Astrocyte (in vitro differentiated cells and primary cell): ENCODE results near the gene PHAX. TPM values are rescaled to one million over a fixed set of nuclear protein-coding genes. Genes with fewer than 3 reads are reported as not detected.

Source experiments
- DNase-seq: peaks from one replicate; pipeline ENCODE4 v3.0.0-alpha.2; 2010; ENCODE audit warnings: low read depth
- FAIRE-seq: peaks from 2 replicates; lab custom pipeline; 2011; peaks lifted over from hg19 to GRCh38; lab: Jason Lieb, UNC
- H2AFZ ChIP-seq: 2 replicates; pipeline ENCODE4 v1.6.0; 2012; ENCODE audit warnings: low read depth, low read length, inconsistent platforms
- H3K27ac ChIP-seq: 2 replicates; pipeline ENCODE4 v1.5.1; 2011; ENCODE audit warnings: low read depth, low read length, inconsistent platforms
- H3K27me3 ChIP-seq: 2 replicates; pipeline ENCODE4 v1.6.0; 2011; ENCODE audit warnings: low read length, inconsistent platforms; ENCODE audit not compliant: insufficient read depth
- H3K36me3 ChIP-seq: 2 replicates; pipeline ENCODE4 v1.5.1; 2011; ENCODE audit warnings: low read length, inconsistent platforms; ENCODE audit not compliant: insufficient read depth
- H3K4me1 ChIP-seq: 2 replicates; pipeline ENCODE4 v1.5.1; 2011; ENCODE audit warnings: low read length, inconsistent platforms; ENCODE audit not compliant: insufficient read depth
- H3K4me2 ChIP-seq: 2 replicates; pipeline ENCODE4 v1.6.0; 2012; ENCODE audit warnings: low read length, inconsistent platforms
- H3K4me3 ChIP-seq: 2 replicates; pipeline ENCODE4 v1.5.1; 2011; ENCODE audit warnings: low read depth, mild to moderate bottlenecking, low read length, inconsistent platforms; ENCODE audit not compliant: insufficient read depth
- H3K79me2 ChIP-seq: 2 replicates; pipeline ENCODE4 v1.6.0; 2012; ENCODE audit warnings: mild to moderate bottlenecking, low read length, inconsistent platforms; ENCODE audit not compliant: insufficient read depth
- H3K9ac ChIP-seq: 2 replicates; pipeline ENCODE4 v1.6.0; 2012; ENCODE audit warnings: mild to moderate bottlenecking, low read length, inconsistent platforms
- H3K9me3 ChIP-seq: 2 replicates; pipeline ENCODE4 v1.5.1; 2012; ENCODE audit warnings: low read depth, mild to moderate bottlenecking, low read length, inconsistent platforms; ENCODE audit not compliant: insufficient read depth
- H4K20me1 ChIP-seq: 2 replicates; pipeline ENCODE4 v1.6.0; 2012; ENCODE audit warnings: low read length, inconsistent platforms; ENCODE audit not compliant: insufficient read depth
- H3K27ac Mint-ChIP-seq: one replicate; pipeline ENCODE4 v1.8.0; 2021; ENCODE audit warnings: mild to moderate bottlenecking, mixed read lengths; ENCODE audit not compliant: unreplicated experiment
- H3K27me3 Mint-ChIP-seq: one replicate; pipeline ENCODE4 v1.8.0; 2021; ENCODE audit warnings: low read depth, mixed read lengths; ENCODE audit not compliant: unreplicated experiment
- H3K36me3 Mint-ChIP-seq: one replicate; pipeline ENCODE4 v1.8.0; 2021; ENCODE audit warnings: low read depth, mixed read lengths; ENCODE audit not compliant: unreplicated experiment
- H3K4me1 Mint-ChIP-seq: one replicate; pipeline ENCODE4 v1.8.0; 2021; ENCODE audit warnings: low read depth, mixed read lengths; ENCODE audit not compliant: unreplicated experiment
- H3K4me3 Mint-ChIP-seq: one replicate; pipeline ENCODE4 v1.8.0; 2021; ENCODE audit warnings: mild to moderate bottlenecking, moderate library complexity, mixed read lengths; ENCODE audit not compliant: unreplicated experiment
- H3K9me3 Mint-ChIP-seq: one replicate; pipeline ENCODE4 v1.8.0; 2021; ENCODE audit warnings: mild to moderate bottlenecking, mixed read lengths; ENCODE audit not compliant: unreplicated experiment
- CTCF ChIP-seq: IDR thresholded peaks from 2 replicates; pipeline ENCODE4 v1.5.1; 2011; ENCODE audit warnings: low read depth, mild to moderate bottlenecking, inconsistent platforms, low read length, moderate library complexity; ENCODE audit not compliant: insufficient read depth
- EZH2 ChIP-seq: IDR thresholded peaks from 2 replicates; pipeline ENCODE4 v1.6.1; 2012; ENCODE audit warnings: mild to moderate bottlenecking, low read length, inconsistent platforms; ENCODE audit not compliant: insufficient read depth
- total RNA-seq: library from RNA; stranded (reverse); gene quantifications from 2 replicates; pipeline ENCODE4 v1.2.1, GENCODE V29; 2021

Gene PHAX
- total RNA-seq, 1 donor from 2014 or later, result 58.1 TPM

GRCh38 chr5:126631920-126632319 is 31.2 kb downstream of the PHAX start:
- FAIRE-seq (no peak), DNase-seq (no peak)
- Mint-ChIP-seq H3K27ac (no peak overlapping the region), H3K4me1 (peaks cover 4% of the 10 kb centered on the region), H3K9me3 (no peaks in the 10 kb centered on the region), H3K36me3 (peaks cover 5% of the 10 kb centered on the region), H3K4me3 (no peak overlapping the region), H3K27me3 (no peaks in the 10 kb centered on the region)
- Histone ChIP-seq H3K4me2 (no peak overlapping the region), H3K27me3 (no peaks in the 10 kb centered on the region), H4K20me1 (no peaks in the 10 kb centered on the region), H3K79me2 (no peaks in the 10 kb centered on the region), H3K36me3 (no peaks in the 10 kb centered on the region), H3K4me3 (no peak overlapping the region), H3K9ac (no peak overlapping the region), H3K4me1 (no peaks in the 10 kb centered on the region), H3K27ac (no peak overlapping the region), H3K9me3 (no peaks in the 10 kb centered on the region), H2AFZ (no peak overlapping the region)
- no peak for TF ChIP-seq EZH2

- no peaks in the 10 kb centered on the region for H3K79me2 ChIP-seq
- Mint-ChIP-seq H3K27me3 (no peaks in the 10 kb centered on the region), H3K9me3 (no peaks in the 10 kb centered on the region), H3K27ac (no peak overlapping the region), H3K36me3 (no peaks in the 10 kb centered on the region), H3K4me3 (no peak overlapping the region), H3K4me1 (no peaks in the 10 kb centered on the region)
- H4K20me1 ChIP-seq, result no peaks in the 10 kb centered on the region
- TF ChIP-seq EZH2 (no peak), CTCF (no peak)
- no peaks in the 10 kb centered on the region for H3K36me3 ChIP-seq
- H3K27me3 ChIP-seq, result no peaks in the 10 kb centered on the region
- H3K4me1 ChIP-seq, result no peaks in the 10 kb centered on the region
- DNase-seq (no peak), FAIRE-seq (no peak)
- no peaks in the 10 kb centered on the region for H3K9me3 ChIP-seq
- H2AFZ ChIP-seq, result no peak overlapping the region
- no peak overlapping the region for H3K9ac ChIP-seq
- no peak overlapping the region for H3K27ac ChIP-seq
- H3K4me3 ChIP-seq, result no peak overlapping the region
- H3K4me2 ChIP-seq, result no peak overlapping the region
Measured at GRCh38 chr5:126633552-126633951, 32.8 kb downstream of the PHAX start.

GRCh38 chr5:126635585-126635984 is 34.8 kb downstream of the PHAX start:
- H3K36me3 Mint-ChIP-seq, result no peaks in the 10 kb centered on the region
- no peak overlapping the region for H3K4me2 ChIP-seq
- DNase-seq (no peak), FAIRE-seq (no peak)
- no peak overlapping the region for H2AFZ ChIP-seq
- no peak overlapping the region for H3K27ac ChIP-seq
- no peaks in the 10 kb centered on the region for H3K4me1 Mint-ChIP-seq
- no peaks in the 10 kb centered on the region for H3K27me3 Mint-ChIP-seq
- H3K4me3 ChIP-seq, result no peak overlapping the region
- H3K9me3 Mint-ChIP-seq, result no peaks in the 10 kb centered on the region
- no peaks in the 10 kb centered on the region for H3K79me2 ChIP-seq
- no peak for TF ChIP-seq EZH2
- TF ChIP-seq CTCF, result no peak
- H3K4me3 Mint-ChIP-seq, result no peak overlapping the region
- no peaks in the 10 kb centered on the region for H3K9me3 ChIP-seq
- no peak overlapping the region for H3K27ac Mint-ChIP-seq
- no peaks in the 10 kb centered on the region for H4K20me1 ChIP-seq
- H3K27me3 ChIP-seq, result no peaks in the 10 kb centered on the region
- H3K4me1 ChIP-seq, result no peaks in the 10 kb centered on the region
- no peak overlapping the region for H3K9ac ChIP-seq
- no peaks in the 10 kb centered on the region for H3K36me3 ChIP-seq
